Mesenchymal stem cell (in vitro differentiated cells and primary cell): Measurements from ENCODE around the gene INTS15.

Experiments
- DNase-seq: peaks from one replicate; pipeline ENCODE4 v3.0.0-alpha.2; 2013
- H2AFZ ChIP-seq: one replicate; pipeline ENCODE4 v1.6.1; 2013; ENCODE audit warnings: low read depth, mild to moderate bottlenecking, control low read depth, inconsistent platforms, low read length, moderate library complexity
- H2AK5ac ChIP-seq: 2 replicates; pipeline ENCODE4 v1.6.1; 2013; ENCODE audit warnings: low read length, moderate library complexity, mild to moderate bottlenecking, inconsistent platforms; ENCODE audit not compliant: severe bottlenecking
- H2BK120ac ChIP-seq: one replicate; pipeline ENCODE4 v1.6.1; 2013; ENCODE audit warnings: low read depth, mild to moderate bottlenecking, inconsistent platforms, low read length, moderate library complexity
- H2BK12ac ChIP-seq, 2 experiments: one replicate each; pipeline ENCODE4 v1.6.1; 2013; ENCODE audit warnings: inconsistent platforms in 2 of 2, low read length in 2 of 2, mild to moderate bottlenecking in 2 of 2, moderate library complexity in 2 of 2, control low read depth in 1 of 2
- H2BK15ac ChIP-seq: one replicate; pipeline ENCODE4 v1.6.1; 2013; ENCODE audit warnings: mild to moderate bottlenecking, low read depth, inconsistent platforms; ENCODE audit not compliant: poor library complexity, severe bottlenecking
- H2BK5ac ChIP-seq: 2 replicates; pipeline ENCODE4 v1.6.1; 2013; ENCODE audit warnings: low read depth, mild to moderate bottlenecking, low read length, control low read depth, inconsistent platforms; ENCODE audit not compliant: poor library complexity, severe bottlenecking
- H3K14ac ChIP-seq, 2 experiments: one replicate each; pipeline ENCODE4 v1.6.1; 2013; ENCODE audit warnings: inconsistent platforms in 2 of 2, low read length in 2 of 2, control low read depth in 1 of 2, mild to moderate bottlenecking in 1 of 2, moderate library complexity in 1 of 2
- H3K18ac ChIP-seq, 2 experiments: one replicate each; pipeline ENCODE4 v1.6.1; 2013; ENCODE audit warnings: inconsistent platforms in 2 of 2, low read length in 2 of 2, control low read depth in 1 of 2, low read depth in 1 of 2, mild to moderate bottlenecking in 1 of 2
- H3K23ac ChIP-seq, 2 experiments: one replicate each; pipeline ENCODE4 v1.6.1; 2013; ENCODE audit warnings: inconsistent platforms in 2 of 2, low read length in 2 of 2, mild to moderate bottlenecking in 2 of 2, moderate library complexity in 2 of 2, control low read depth in 1 of 2
- H3K27ac ChIP-seq: 2 replicates; pipeline ENCODE4 v1.5.1; 2013; ENCODE audit warnings: mild to moderate bottlenecking, moderate library complexity, low read length, control low read depth, inconsistent platforms; ENCODE audit not compliant: poor library complexity, severe bottlenecking
- H3K27me3 ChIP-seq, 2 experiments: 2 replicates each; pipeline versions ENCODE4 v1.6.1 to v1.7.0; 2013; ENCODE audit warnings: low read length in 2 of 2, mild to moderate bottlenecking in 2 of 2, moderate library complexity in 2 of 2, control low read depth in 1 of 2, inconsistent platforms in 1 of 2; ENCODE audit not compliant: control insufficient read depth in 1 of 2, insufficient read depth in 1 of 2
- H3K36me3 ChIP-seq, 2 experiments: 2 replicates each; pipeline versions ENCODE4 v1.6.1 to v1.7.0; 2013; ENCODE audit warnings: low read length in 2 of 2, control low read depth in 1 of 2, inconsistent platforms in 1 of 2, low read depth in 1 of 2, mild to moderate bottlenecking in 1 of 2; ENCODE audit not compliant: insufficient read depth in 2 of 2, control insufficient read depth in 1 of 2
- H3K4ac ChIP-seq, 2 experiments: one replicate each; pipeline ENCODE4 v1.6.1; 2013; ENCODE audit warnings: inconsistent platforms in 2 of 2, low read length in 2 of 2, mild to moderate bottlenecking in 2 of 2, moderate library complexity in 2 of 2, control low read depth in 1 of 2, low read depth in 1 of 2
- H3K4me1 ChIP-seq: 2 replicates; pipeline ENCODE4 v1.6.1; 2013; ENCODE audit warnings: low read depth, low read length, control low read depth; ENCODE audit not compliant: control insufficient read depth, insufficient read depth
- H3K4me2 ChIP-seq: 2 replicates; pipeline ENCODE4 v1.6.1; 2013; ENCODE audit warnings: low read length, mild to moderate bottlenecking, inconsistent platforms; ENCODE audit not compliant: poor library complexity, severe bottlenecking
- H3K4me3 ChIP-seq, 2 experiments: 2 replicates each; pipeline versions ENCODE4 v1.5.1 to v1.7.0; 2013; ENCODE audit warnings: low read length in 2 of 2, mild to moderate bottlenecking in 2 of 2, control low read depth in 1 of 2, low read depth in 1 of 2; ENCODE audit not compliant: insufficient read depth in 1 of 2
- H3K79me1 ChIP-seq: replicated peaks from 2 replicates; pipeline ENCODE4 v1.6.1; 2013; ENCODE audit warnings: mild to moderate bottlenecking, control low read depth, low read length, inconsistent platforms; ENCODE audit not compliant: poor library complexity, severe bottlenecking
- H3K9ac ChIP-seq: 2 replicates; pipeline ENCODE4 v1.7.0; 2013; ENCODE audit warnings: mild to moderate bottlenecking, low read length, moderate library complexity
- H3K9me3 ChIP-seq: 2 replicates; pipeline ENCODE4 v1.7.0; 2013; ENCODE audit warnings: mild to moderate bottlenecking, low read length; ENCODE audit not compliant: control insufficient read depth
- H4K8ac ChIP-seq: one replicate; pipeline ENCODE4 v1.6.1; 2013; ENCODE audit warnings: inconsistent platforms, mild to moderate bottlenecking, low read length, moderate library complexity
- H4K91ac ChIP-seq: one replicate; pipeline ENCODE4 v1.6.1; 2013; ENCODE audit warnings: mild to moderate bottlenecking, low read length, inconsistent platforms
- WGBS: methylation state at CpG from one replicate; pipeline ENCODE4 v1.1.7; 2013; ENCODE audit warnings: mixed read lengths; 5-methylcytosine and 5-hydroxymethylcytosine counted together

INTS15 gene

GRCh38 chr7:6653071-6654003 is 63.5 kb downstream of the INTS15 start:
- Histone ChIP-seq H2BK5ac (no peak overlapping the region), H3K14ac (no peak overlapping the region), H2BK120ac (no peak overlapping the region), H2BK15ac (no peak overlapping the region), H3K4ac (no peak overlapping the region), H3K9ac (no peak overlapping the region), H3K4me1 (no peaks in the 10 kb centered on the region), H4K91ac (peak overlapping the region; percentile 67), H3K79me1 (peaks cover 52% of the 10 kb centered on the region), H2AFZ (no peak overlapping the region), H3K27ac (no peak overlapping the region), H3K27me3 (no peaks in the 10 kb centered on the region), H2BK12ac (no peak overlapping the region), H3K9me3 (peaks cover 9% of the 10 kb centered on the region), H4K8ac (no peak overlapping the region), H3K36me3 (peaks cover 58 to 85% of the 10 kb centered on the region in 2 experiments), H3K4me2 (no peak overlapping the region), H3K18ac (no peak overlapping the region), H3K4me3 (no peak overlapping the region), H2AK5ac (no peak overlapping the region), H3K23ac (no peak overlapping the region)
- DNase-seq, result no peak
- WGBS, result 97% methylated on average over 117 of the region's 146 CpGs

GRCh38 chr7:6654113-6654841 is 64.5 kb downstream of the INTS15 start:
- Histone ChIP-seq H4K91ac (peak overlapping the region; percentile 67), H3K14ac (no peak overlapping the region), H3K9me3 (peaks cover 12% of the 10 kb centered on the region), H2AK5ac (no peak overlapping the region), H3K4me2 (no peak overlapping the region), H3K4ac (no peak overlapping the region), H3K9ac (no peak overlapping the region), H2BK15ac (no peak overlapping the region), H3K27me3 (no peaks in the 10 kb centered on the region), H2BK120ac (no peak overlapping the region), H3K4me3 (peak overlapping the region in 1 of 2 experiments; percentile 26), H3K36me3 (peaks cover 48 to 76% of the 10 kb centered on the region in 2 experiments), H4K8ac (no peak overlapping the region), H3K4me1 (no peaks in the 10 kb centered on the region), H2AFZ (no peak overlapping the region), H2BK5ac (no peak overlapping the region), H3K27ac (no peak overlapping the region), H3K23ac (no peak overlapping the region), H3K79me1 (peaks cover 44% of the 10 kb centered on the region), H2BK12ac (no peak overlapping the region), H3K18ac (no peak overlapping the region)
- 98% methylated on average over 89 of the region's 94 CpGs for WGBS
- no peak for DNase-seq

GRCh38 chr7:6654842-6655610 is 65.2 kb downstream of the INTS15 start:
- H2BK120ac ChIP-seq, result no peak overlapping the region
- no peak overlapping the region for H2AFZ ChIP-seq
- H2BK12ac ChIP-seq, result no peak overlapping the region
- H3K4me3 ChIP-seq, result peak overlapping the region in 1 of 2 experiments; percentile 26
- no peak overlapping the region for H3K23ac ChIP-seq
- H3K4ac ChIP-seq, result no peak overlapping the region
- H3K36me3 ChIP-seq, result peaks cover 41 to 68% of the 10 kb centered on the region in 2 experiments
- H4K8ac ChIP-seq, result no peak overlapping the region
- no peaks in the 10 kb centered on the region for H3K4me1 ChIP-seq
- no peak for DNase-seq
- 97% methylated on average over 48 of the region's 48 CpGs for whole genome bisulfite sequencing
- no peak overlapping the region for H3K27ac ChIP-seq
- no peak overlapping the region for H4K91ac ChIP-seq
- H3K14ac ChIP-seq, result no peak overlapping the region
- H2AK5ac ChIP-seq, result no peak overlapping the region
- no peak overlapping the region for H2BK5ac ChIP-seq
- no peak overlapping the region for H3K4me2 ChIP-seq
- peaks cover 16% of the 10 kb centered on the region for H3K9me3 ChIP-seq
- no peaks in the 10 kb centered on the region for H3K27me3 ChIP-seq
- no peak overlapping the region for H3K18ac ChIP-seq
- peaks cover 37% of the 10 kb centered on the region for H3K79me1 ChIP-seq
- no peak overlapping the region for H3K9ac ChIP-seq
- H2BK15ac ChIP-seq, result no peak overlapping the region
